Neural cell (in vitro differentiated cells): ENCODE results near the gene TMEM74B. TPM values are rescaled to one million over a fixed set of nuclear protein-coding genes. Genes with fewer than 3 reads are reported as not detected.

ENCODE experiments used
- H2AFZ ChIP-seq: fragments of 200-600, 300-800 bp; sonication (generic), shearing (Covaris generic); 2 replicates; pipeline ENCODE4 v1.6.0; 2014; ENCODE audit warnings: low read depth, mild to moderate bottlenecking, antibody characterized with exemption, low read length, moderate library complexity
- H3F3A ChIP-seq: fragments of 200-600 bp; shearing (Covaris generic); 2 replicates; pipeline ENCODE4 v1.6.1; 2016; ENCODE audit warnings: mild to moderate bottlenecking, moderate library complexity, mixed read lengths, antibody characterized with exemption, low read length; ENCODE audit not compliant: insufficient read depth, poor library complexity, severe bottlenecking
- H3K27ac ChIP-seq: fragments of 200-600, 300-800 bp; sonication (generic), shearing (Covaris generic); 2 replicates; pipeline ENCODE4 v1.5.1; 2014; ENCODE audit warnings: mild to moderate bottlenecking, low read length, moderate library complexity
- H3K27me3 ChIP-seq: fragments of 300-800, 200-600 bp; sonication (generic), shearing (Covaris generic); 2 replicates; pipeline ENCODE4 v1.6.0; 2014; ENCODE audit warnings: mild to moderate bottlenecking, low read depth, low read length, moderate library complexity; ENCODE audit not compliant: insufficient read depth
- H3K36me3 ChIP-seq: fragments of 300-800, 200-600 bp; sonication (generic), shearing (Covaris generic); 2 replicates; pipeline ENCODE4 v1.5.1; 2014; ENCODE audit warnings: mild to moderate bottlenecking, antibody characterized with exemption, low read length, moderate library complexity; ENCODE audit not compliant: insufficient read depth
- H3K4me2 ChIP-seq: fragments of 300-800, 200-600 bp; sonication (generic), shearing (Covaris generic); 2 replicates; pipeline ENCODE4 v1.6.0; 2014; ENCODE audit warnings: mild to moderate bottlenecking, low read length
- H3K4me3 ChIP-seq: fragments of 300-800, 200-600 bp; sonication (generic), shearing (Covaris generic); 2 replicates; pipeline ENCODE4 v1.5.1; 2014; ENCODE audit warnings: mild to moderate bottlenecking, low read length, moderate library complexity
- H3K79me2 ChIP-seq: fragments of 200-600 bp; shearing (Covaris generic); replicated peaks from 2 replicates; pipeline ENCODE4 v1.6.0; 2014; ENCODE audit warnings: mild to moderate bottlenecking, low read length, moderate library complexity; ENCODE audit not compliant: insufficient read depth
- H3K9ac ChIP-seq: fragments of 300-800, 200-600 bp; sonication (generic), shearing (Covaris generic); 2 replicates; pipeline ENCODE4 v1.6.1; 2016; ENCODE audit warnings: mild to moderate bottlenecking, low read length, mixed read lengths
- H3K9me2 ChIP-seq: fragments of 200-600 bp; shearing (Covaris generic); 2 replicates; pipeline ENCODE4 v1.6.1; 2016; ENCODE audit warnings: mild to moderate bottlenecking, low read length, mixed read lengths; ENCODE audit not compliant: insufficient read depth
- H3K9me3 ChIP-seq: fragments of 200-600, 300-800 bp; sonication (generic), shearing (Covaris generic); 2 replicates; pipeline ENCODE4 v1.6.1; 2016; ENCODE audit warnings: mild to moderate bottlenecking, mixed run types, low read length, moderate library complexity, mixed read lengths
- H4K20me1 ChIP-seq: fragments of 200-600 bp; shearing (Covaris generic); 2 replicates; pipeline ENCODE4 v1.6.1; 2016; ENCODE audit warnings: mild to moderate bottlenecking, mixed run types; ENCODE audit not compliant: insufficient read depth
- CTCF ChIP-seq: fragments of 450-650 bp; IDR thresholded peaks from 2 replicates; pipeline ENCODE4 v1.5.1; 2014; ENCODE audit warnings: antibody characterized with exemption, mild to moderate bottlenecking, moderate library complexity; ENCODE audit not compliant: poor library complexity, severe bottlenecking
- EP300 ChIP-seq: fragments of 450-650 bp; conservative IDR thresholded peaks from 2 replicates; pipeline ENCODE4 v1.6.1; 2014; ENCODE audit warnings: antibody characterized with exemption, mild to moderate bottlenecking, moderate library complexity; ENCODE audit not compliant: poor library complexity, severe bottlenecking
- EZH2 ChIP-seq: fragments of 200-600, 300-800 bp; shearing (Covaris generic), sonication (generic); IDR thresholded peaks from 2 replicates; pipeline ENCODE4 v1.6.1; 2014; ENCODE audit warnings: antibody characterized with exemption, low read length, borderline replicate concordance, mild to moderate bottlenecking; ENCODE audit not compliant: insufficient read depth, poor library complexity, severe bottlenecking
- MXI1 ChIP-seq: fragments of 450-650 bp; conservative IDR thresholded peaks from 2 replicates; pipeline ENCODE4 v1.6.1; 2014; ENCODE audit warnings: antibody characterized with exemption, mild to moderate bottlenecking; ENCODE audit not compliant: poor library complexity, severe bottlenecking
- POLR2AphosphoS5 ChIP-seq: IDR thresholded peaks from 2 replicates; pipeline ENCODE4 v1.6.1; 2012
- RAD21 ChIP-seq: fragments of 450-650 bp; conservative IDR thresholded peaks from 2 replicates; pipeline ENCODE4 v1.6.1; 2014; ENCODE audit warnings: antibody characterized with exemption, mild to moderate bottlenecking, moderate library complexity
- REST ChIP-seq: IDR thresholded peaks from 2 replicates; pipeline ENCODE4 v1.6.1; 2012; ENCODE audit warnings: borderline replicate concordance
- SMC3 ChIP-seq: fragments of 450-650 bp; conservative IDR thresholded peaks from 2 replicates; pipeline ENCODE4 v1.6.1; 2014; ENCODE audit warnings: antibody characterized with exemption, mild to moderate bottlenecking, moderate library complexity; ENCODE audit not compliant: poor library complexity
- TAF1 ChIP-seq: IDR thresholded peaks from 2 replicates; pipeline ENCODE4 v1.6.1; 2012; ENCODE audit warnings: low read depth
- polyA plus RNA-seq: library from polyadenylated mRNA; depleted of rRNA; stranded (reverse); fragments of >200 nt; gene quantifications from 2 replicates; pipeline ENCODE4 v1.2.3, GENCODE V29; 2014

Gene TMEM74B
- polyA plus RNA-seq, 1 donor from 2014 or later = 155 TPM

GRCh38 chr20:1191299-1191698 lies 6.5 kb upstream of the TMEM74B start:
- no peaks in the 10 kb centered on the region for H3K27me3 ChIP-seq
- H3K9me3 ChIP-seq = no peaks in the 10 kb centered on the region
- H3K4me2 ChIP-seq = no peak overlapping the region
- no peaks in the 10 kb centered on the region for H3K36me3 ChIP-seq
- H2AFZ ChIP-seq = no peak overlapping the region
- no peaks in the 10 kb centered on the region for H3F3A ChIP-seq
- no peaks in the 10 kb centered on the region for H3K9me2 ChIP-seq
- H3K4me3 ChIP-seq = no peak overlapping the region
- H4K20me1 ChIP-seq = no peaks in the 10 kb centered on the region
- H3K9ac ChIP-seq = no peak overlapping the region
- H3K27ac ChIP-seq = no peak overlapping the region
- no peaks in the 10 kb centered on the region for H3K79me2 ChIP-seq
- TF ChIP-seq RAD21 = no peak

- no peak overlapping the region for H3K27ac ChIP-seq
- H3F3A ChIP-seq = no peaks in the 10 kb centered on the region
- H3K9ac ChIP-seq = no peak overlapping the region
- H3K79me2 ChIP-seq = no peaks in the 10 kb centered on the region
- H4K20me1 ChIP-seq = no peaks in the 10 kb centered on the region
- no peak overlapping the region for H2AFZ ChIP-seq
- H3K9me2 ChIP-seq = no peaks in the 10 kb centered on the region
- TF ChIP-seq CTCF (no peak), EP300 (no peak), MXI1 (no peak), SMC3 (no peak), RAD21 (no peak), EZH2 (no peak), TAF1 (no peak), REST (no peak), POLR2AphosphoS5 (no peak)
- no peak overlapping the region for H3K4me3 ChIP-seq
- H3K4me2 ChIP-seq = no peak overlapping the region
- H3K36me3 ChIP-seq = no peaks in the 10 kb centered on the region
- H3K9me3 ChIP-seq = no peaks in the 10 kb centered on the region
- H3K27me3 ChIP-seq = no peaks in the 10 kb centered on the region
These were observed 6.1 kb upstream of the TMEM74B start for GRCh38 chr20:1190847-1191246.

- no peaks in the 10 kb centered on the region for H4K20me1 ChIP-seq
- H3K4me3 ChIP-seq = no peak overlapping the region
- H3K4me2 ChIP-seq = no peak overlapping the region
- H3K9ac ChIP-seq = no peak overlapping the region
- no peak overlapping the region for H3K27ac ChIP-seq
- no peak overlapping the region for H2AFZ ChIP-seq
- H3K9me3 ChIP-seq = no peaks in the 10 kb centered on the region
- H3F3A ChIP-seq = no peaks in the 10 kb centered on the region
- no peaks in the 10 kb centered on the region for H3K36me3 ChIP-seq
- no peak for TF ChIP-seq EP300
- no peak for TF ChIP-seq SMC3
- TF ChIP-seq EZH2 = no peak
- TF ChIP-seq MXI1 = no peak
- no peak for TF ChIP-seq POLR2AphosphoS5
- TF ChIP-seq TAF1 = no peak
- no peak for TF ChIP-seq RAD21
- no peak for TF ChIP-seq CTCF
- no peak for TF ChIP-seq REST
- no peaks in the 10 kb centered on the region for H3K79me2 ChIP-seq
- no peaks in the 10 kb centered on the region for H3K27me3 ChIP-seq
- H3K9me2 ChIP-seq = no peaks in the 10 kb centered on the region
These were observed 5.0 kb upstream of the TMEM74B start for GRCh38 chr20:1189827-1190226.
